DOHH2 (cell line): ENCODE results near the gene ERFE.

Source experiments
- CTCF ChIP-seq: fragments of 200-600 bp; sonication (generic); IDR thresholded peaks from one replicate; pipeline ENCODE4 v1.5.1; 2014; ENCODE audit warnings: antibody characterized with exemption, mild to moderate bottlenecking, low read depth, low read length; ENCODE audit not compliant: poor library complexity, severe bottlenecking
- EZH2phosphoT487 ChIP-seq: fragments of 200-600 bp; sonication (generic); IDR thresholded peaks from 2 replicates; pipeline ENCODE4 v1.6.1; 2017; ENCODE audit warnings: borderline replicate concordance, mild to moderate bottlenecking, antibody characterized with exemption, low read length, moderate library complexity, mixed read lengths

GRCh38 chr2:238172439-238172838 lies 13.7 kb downstream of the ERFE start:
- TF ChIP-seq CTCF = no peak
- no peak for TF ChIP-seq EZH2phosphoT487
